ENCODE data around the gene RNU7-1.

RNU7-1 gene

GRCh38 chr12:6952121-6952862, 8.7 kb downstream of the RNU7-1 start:
- DNase-seq (ENCODE audit: low read depth in 2 of 2, low spot score in 1 of 2): no peak

DNA sequence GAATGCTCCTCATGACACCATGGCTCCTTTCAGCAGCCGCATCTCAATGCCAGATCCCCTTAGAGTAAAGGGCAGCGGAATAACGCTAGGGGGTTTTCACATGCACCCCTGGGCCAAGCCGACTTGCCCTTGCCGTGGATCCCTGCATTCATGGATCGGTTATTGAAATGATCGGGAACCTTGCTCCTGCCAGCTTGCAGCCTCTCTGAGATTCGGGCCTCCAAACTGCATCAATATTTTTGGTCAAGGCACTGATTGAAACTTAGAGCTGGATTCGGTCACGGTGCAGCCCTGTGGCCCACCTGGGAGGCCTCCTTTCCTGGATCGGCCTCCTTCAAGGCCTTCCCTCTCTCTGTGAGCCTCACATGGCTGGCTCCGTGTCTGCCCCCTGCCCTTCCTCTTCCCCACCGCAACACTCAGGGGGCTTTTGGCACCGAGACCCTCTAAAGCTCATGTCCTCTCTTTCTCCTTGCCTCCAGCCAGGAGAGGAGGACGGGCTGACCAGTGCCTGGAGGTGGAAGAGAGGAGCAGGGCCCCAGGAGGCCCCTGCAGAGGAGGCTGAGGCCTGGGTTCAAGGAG, 9.3 kb downstream of the RNU7-1 start:
- no peak for DNase-seq (ENCODE audit: low read depth in 2 of 2, low spot score in 1 of 2)

DNA sequence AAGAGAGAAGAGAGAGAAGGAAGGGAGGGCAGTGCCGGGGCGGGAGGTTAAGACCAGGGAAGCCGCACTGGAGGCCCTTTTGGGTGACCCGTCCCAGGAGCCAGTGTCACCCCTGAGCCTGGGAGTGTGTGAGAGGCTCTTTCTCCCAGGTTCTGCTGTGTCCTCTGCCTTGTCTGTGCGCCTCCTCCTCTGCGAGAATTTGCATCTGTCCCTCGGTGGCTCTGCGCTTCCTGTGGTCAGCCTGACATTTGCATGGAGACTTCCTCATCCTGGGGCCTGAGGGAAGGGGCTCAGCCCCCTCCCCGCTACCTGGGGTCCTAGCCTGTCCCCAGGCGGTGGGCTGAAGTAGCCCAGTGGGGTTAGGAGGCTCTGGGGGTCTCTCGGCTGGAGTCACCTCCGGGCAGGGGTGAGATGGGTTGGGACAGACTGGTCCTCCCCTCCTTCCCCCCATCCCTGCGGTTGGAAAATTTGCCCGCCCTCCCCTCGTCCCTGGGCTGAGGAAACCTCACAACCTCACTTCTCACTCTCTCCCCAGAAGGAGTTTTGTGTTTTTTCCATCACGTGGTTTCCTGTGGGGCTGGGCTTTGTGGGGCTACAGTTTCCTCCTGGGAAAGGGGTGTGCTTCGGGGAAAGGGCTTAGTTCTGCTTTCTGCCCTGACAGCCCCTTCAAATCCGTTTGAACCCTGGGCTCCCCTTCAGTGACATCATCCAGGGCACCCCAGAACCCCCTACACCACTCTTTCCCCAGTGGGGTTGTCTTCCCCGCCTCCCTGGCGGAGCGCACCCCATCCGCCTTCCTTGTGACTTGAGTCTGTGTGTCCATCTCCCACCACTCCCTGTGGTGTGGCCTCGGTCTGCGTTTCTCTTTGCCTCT, 10.1 kb downstream of the RNU7-1 start:
- peak; percentile 74 to 78 for DNase-seq (ENCODE audit: low read depth in 2 of 2, low spot score in 1 of 2)

DNA sequence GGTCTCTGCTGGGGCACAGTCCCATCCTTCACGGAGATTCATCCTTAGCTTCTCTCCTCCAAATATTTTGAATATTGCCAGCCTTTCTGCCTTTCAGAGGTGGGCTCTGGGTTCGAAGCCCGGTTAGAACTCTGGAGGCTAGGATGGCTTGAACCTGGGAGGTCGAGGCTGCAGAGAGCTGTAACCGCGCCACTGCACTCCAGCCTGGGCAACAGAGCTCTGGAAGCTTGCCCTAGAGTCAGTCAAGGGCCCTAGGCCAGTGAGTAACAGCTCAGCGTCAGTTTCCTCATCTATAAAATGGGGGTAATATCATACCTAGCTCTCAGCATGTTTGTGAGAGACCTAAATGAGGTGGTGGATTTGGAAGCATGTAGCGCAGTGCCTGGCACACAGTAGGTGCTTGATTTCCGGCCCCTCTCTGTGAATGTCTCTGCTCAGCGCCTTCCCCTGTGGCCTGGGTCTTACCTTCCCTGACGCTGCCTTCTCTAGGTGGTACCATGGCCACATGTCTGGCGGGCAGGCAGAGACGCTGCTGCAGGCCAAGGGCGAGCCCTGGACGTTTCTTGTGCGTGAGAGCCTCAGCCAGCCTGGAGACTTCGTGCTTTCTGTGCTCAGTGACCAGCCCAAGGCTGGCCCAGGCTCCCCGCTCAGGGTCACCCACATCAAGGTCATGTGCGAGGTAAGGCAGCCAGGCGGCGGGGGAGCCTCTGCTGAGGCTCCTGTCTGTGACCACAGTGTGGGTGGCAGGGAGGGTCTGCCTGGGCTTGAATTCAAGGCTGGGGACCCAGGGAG, 10.9 kb downstream of the RNU7-1 start:
- DNase-seq (ENCODE audit: low read depth in 2 of 2, low spot score in 1 of 2): no peak

GRCh38 chr12:6955108-6956020, 11.7 kb downstream of the RNU7-1 start:
- no peak for DNase-seq (ENCODE audit: low read depth in 2 of 2, low spot score in 1 of 2)

GRCh38 chr12:6956021-6956727, 12.6 kb downstream of the RNU7-1 start:
- no peak for DNase-seq (ENCODE audit: low read depth in 2 of 2, low spot score in 1 of 2)

- DNase-seq (ENCODE audit: low read depth in 2 of 2, low spot score in 1 of 2): no peak
These were observed 13.6 kb downstream of the RNU7-1 start for GRCh38 chr12:6957151-6957701.

DNA sequence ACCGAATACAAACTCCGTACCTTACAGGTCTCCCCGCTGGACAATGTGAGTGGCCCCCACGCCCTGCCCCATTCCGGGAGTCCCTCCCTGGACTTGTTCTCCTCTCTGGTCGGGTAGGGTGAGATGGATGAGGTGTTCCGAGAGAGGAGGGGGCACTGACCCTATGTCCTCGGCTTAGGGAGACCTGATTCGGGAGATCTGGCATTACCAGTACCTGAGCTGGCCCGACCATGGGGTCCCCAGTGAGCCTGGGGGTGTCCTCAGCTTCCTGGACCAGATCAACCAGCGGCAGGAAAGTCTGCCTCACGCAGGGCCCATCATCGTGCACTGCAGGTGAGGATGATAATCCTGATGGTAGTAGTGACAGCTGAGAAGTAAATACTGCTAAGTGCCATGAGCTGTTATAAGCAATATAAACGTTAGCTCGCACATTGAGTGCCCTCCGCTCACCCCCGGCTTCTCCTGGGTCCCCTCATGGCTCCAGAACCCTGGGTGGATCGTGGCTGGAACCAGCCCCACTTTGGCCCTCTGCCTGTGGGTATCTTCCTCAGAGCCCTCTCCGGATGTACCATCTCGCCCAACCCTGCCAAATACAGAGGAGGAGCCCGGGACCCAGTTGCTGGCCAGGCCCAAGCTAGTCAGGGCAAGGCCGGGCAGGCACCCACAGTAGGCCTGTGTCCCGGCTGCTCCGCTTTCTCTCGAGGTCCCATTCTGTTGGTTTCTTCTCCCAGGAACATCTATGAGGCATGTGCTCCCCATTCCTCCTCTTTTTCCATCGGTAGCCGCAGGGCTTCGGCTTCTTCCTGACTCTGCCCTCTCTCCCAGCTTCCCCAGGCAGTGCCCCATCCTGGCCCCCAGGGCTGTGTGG, 14.4 kb downstream of the RNU7-1 start:
- no peak for DNase-seq (ENCODE audit: low read depth in 2 of 2, low spot score in 1 of 2)

GRCh38 chr12:6958609-6959057, 15.0 kb downstream of the RNU7-1 start:
- DNase-seq (ENCODE audit: low read depth in 2 of 2, low spot score in 1 of 2): no peak

GRCh38 chr12:6959058-6959804, 15.6 kb downstream of the RNU7-1 start:
- no peak for DNase-seq (ENCODE audit: low read depth in 2 of 2, low spot score in 1 of 2)

- DNase-seq (ENCODE audit: low read depth in 2 of 2, low spot score in 1 of 2): no peak
These were observed 16.4 kb downstream of the RNU7-1 start for GRCh38 chr12:6959805-6960592.

- no peak for DNase-seq (ENCODE audit: low read depth in 2 of 2, low spot score in 1 of 2)
These were observed 17.1 kb downstream of the RNU7-1 start for GRCh38 chr12:6960593-6961277.

- peak in 1 of 2 donors; percentile 83 for DNase-seq (ENCODE audit: low read depth in 2 of 2, low spot score in 1 of 2)
These were observed 17.7 kb downstream of the RNU7-1 start for GRCh38 chr12:6961278-6961694.

DNA sequence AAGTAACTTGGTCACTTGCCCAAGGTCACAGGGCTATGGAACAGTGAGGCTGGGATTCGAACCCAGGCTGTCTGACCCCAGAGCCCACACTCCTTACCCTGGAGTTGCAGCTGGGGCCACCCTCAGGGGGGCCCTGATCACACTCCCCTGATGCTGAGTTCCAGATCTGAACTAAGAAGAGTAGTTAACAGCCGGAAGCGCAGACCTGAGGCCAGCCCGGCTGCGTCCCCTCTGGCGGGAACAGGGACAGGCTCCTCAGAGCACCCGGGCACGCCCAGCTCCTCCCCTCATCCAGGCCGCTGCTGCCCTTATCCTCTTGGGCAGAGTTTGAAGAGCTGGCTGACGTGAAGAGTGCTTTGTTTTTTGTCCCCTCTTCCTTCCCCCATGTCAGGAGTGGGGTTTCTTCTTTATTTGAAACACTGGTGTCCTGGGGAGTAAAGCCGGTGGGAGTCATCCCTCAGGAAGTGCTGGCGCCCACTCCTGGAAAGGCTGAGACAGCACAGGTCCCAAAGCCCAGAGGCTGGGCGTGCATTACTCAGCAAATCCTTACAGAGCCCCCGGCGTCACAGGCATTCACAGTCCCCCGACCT, 18.2 kb downstream of the RNU7-1 start:
- DNase-seq (ENCODE audit: low read depth in 2 of 2, low spot score in 1 of 2): no peak

- DNase-seq (ENCODE audit: low read depth in 2 of 2, low spot score in 1 of 2): no peak
These were observed 18.8 kb downstream of the RNU7-1 start for GRCh38 chr12:6962285-6963015.

Measured in stimulated activated CD8-positive, alpha-beta memory T cell treated with anti-CD3 and anti-CD28 coated beads, Interleukin-4, amount 100 ng/mL, for 1 hour (primary cell).